Glomerular visceral epithelial cell (primary cell): Measurements from ENCODE around the gene ALG1.

Source experiments
- DNase-seq: peaks from one replicate; pipeline ENCODE4 v3.0.0-alpha.2; 2016; ENCODE audit errors: extremely low spot score

ALG1 gene, protein sequence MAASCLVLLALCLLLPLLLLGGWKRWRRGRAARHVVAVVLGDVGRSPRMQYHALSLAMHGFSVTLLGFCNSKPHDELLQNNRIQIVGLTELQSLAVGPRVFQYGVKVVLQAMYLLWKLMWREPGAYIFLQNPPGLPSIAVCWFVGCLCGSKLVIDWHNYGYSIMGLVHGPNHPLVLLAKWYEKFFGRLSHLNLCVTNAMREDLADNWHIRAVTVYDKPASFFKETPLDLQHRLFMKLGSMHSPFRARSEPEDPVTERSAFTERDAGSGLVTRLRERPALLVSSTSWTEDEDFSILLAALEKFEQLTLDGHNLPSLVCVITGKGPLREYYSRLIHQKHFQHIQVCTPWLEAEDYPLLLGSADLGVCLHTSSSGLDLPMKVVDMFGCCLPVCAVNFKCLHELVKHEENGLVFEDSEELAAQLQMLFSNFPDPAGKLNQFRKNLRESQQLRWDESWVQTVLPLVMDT

DNA sequence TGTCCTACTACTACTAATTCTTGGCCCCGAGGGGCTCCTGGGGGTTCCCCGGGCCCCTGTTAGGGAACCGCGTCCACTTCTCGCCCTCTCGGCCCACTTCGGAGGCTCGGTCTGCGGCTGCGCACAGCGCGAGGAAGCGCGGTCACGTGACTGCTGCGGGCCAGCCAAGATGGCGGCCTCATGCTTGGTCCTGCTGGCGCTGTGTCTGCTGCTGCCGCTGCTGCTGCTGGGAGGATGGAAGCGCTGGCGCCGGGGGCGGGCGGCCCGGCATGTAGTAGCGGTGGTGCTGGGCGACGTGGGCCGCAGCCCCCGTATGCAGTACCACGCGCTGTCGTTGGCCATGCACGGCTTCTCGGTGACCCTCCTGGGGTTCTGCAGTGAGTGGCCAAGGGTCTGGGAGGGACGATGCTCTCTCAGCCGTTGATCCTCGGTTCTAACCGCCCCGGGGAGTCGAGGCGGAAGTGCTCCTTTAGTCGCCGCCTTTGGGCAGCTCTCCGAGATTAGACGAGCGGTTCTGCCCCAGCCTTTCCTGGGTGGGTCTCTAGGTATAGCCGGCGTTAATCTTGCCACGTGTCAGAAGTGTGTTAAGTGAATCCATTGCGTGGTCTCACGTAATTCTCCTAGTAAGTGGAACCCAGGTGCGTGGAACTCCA, at the start of gene ALG1:
Gene ALG1, plus strand, starts transcription at position 163 of the 653 bp plus-strand sequence. Its CDS starts 7 bp downstream, at position 170.
- peak; percentile 81 for DNase-seq

DNA sequence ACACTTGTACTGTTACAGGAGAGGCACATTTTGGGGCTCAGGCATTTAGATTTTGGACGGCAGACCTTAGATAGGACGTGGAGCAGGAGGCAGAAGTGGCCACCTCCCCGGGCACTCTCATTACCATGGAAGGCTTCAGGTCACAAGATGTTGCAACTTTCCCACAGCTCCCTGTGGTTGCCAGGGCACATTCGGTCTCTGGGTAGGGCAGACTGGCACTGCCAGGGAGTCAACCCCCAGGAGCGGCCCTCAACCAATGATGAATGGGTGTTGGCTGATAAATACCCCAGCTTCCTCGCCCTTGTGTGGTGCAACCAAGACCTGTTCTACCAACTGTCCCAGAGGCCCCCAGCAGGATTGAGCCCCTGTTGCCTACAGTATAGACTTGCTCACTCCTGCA, 49.1 kb upstream of the ALG1 start:
- no peak for DNase-seq

DNA sequence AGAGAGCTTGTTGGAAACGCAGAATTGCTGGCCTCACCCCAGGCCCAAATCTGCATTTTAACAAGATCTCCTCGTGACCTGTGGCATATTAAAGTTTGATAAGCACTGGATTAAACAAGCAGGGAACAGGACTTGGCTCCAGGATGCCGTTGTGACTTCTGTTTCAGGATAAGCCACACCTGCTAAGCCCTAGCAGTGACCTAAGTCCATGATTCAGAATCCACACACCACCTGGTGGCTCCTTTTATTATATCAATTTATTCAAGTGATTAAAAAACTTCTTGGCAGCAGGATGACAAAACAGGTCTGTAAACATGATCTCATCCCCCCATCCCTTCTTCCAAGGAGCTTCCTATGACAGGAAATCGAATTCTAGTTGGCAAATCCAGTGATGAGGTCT, 47.0 kb upstream of the ALG1 start:
- DNase-seq = peak; percentile 28

DNA sequence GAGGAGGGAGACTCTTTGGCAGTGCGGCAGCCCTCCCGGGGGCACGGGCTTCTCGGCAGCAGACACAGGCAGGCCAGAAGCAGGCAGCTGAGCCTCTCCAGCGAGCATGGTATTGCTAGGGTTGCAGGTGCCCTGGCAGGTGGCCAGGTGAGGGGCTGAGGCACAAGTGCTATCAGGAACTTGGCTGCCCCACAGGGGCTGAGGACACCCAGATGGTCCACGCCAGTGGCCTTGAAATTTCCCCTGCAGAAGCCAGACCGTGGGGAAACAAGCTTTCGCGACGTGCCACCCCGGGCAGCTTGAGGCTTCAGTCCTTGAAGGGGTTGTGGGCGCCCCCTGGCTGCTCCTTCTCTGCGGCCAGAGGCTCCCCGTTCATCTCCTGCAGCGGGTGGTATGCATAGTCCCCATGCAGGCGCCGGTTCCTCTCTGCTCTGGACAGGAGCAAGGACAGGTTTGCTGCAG, 46.4 kb upstream of the ALG1 start:
- DNase-seq = no peak

DNA sequence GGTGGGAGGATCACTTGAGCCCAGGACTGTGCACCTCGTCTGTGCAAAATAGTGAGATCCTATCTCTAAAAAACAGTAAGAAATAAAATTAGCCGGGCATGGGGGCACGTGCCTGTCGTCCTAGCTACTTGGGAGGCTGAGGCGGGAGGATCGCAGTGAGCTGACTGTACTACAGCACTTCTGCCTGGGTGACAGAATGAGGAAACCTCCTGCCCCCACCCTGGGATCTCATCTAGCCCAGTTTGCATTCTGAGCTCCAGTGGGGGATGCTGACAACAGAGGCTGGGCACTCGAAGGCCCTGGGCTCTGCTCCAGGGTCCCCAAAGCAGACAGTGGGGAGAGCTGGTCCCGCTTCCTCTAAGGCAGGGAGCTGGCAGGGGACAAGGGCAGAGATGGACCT, 45.0 kb upstream of the ALG1 start:
- no peak for DNase-seq

DNA sequence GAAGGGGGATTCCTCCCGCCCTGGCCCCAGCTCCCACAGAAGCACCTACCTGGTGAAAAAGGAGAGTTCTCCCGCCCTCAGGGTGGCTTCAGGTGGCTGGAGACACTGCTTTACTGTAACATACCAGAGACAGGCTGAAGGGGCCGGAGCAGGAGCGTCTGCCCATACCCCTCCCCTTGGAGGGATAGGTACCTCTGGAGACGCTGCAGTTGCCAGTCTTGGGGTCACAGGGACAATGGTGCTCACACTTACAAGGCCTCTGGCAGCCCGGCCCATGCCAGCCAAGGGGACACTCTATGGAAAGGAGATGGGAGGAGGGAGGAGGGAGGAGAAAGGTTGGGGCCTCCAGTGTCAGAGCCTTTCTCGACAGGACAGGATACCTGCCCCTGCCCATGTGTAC, 44.6 kb upstream of the ALG1 start:
- no peak for DNase-seq

DNA sequence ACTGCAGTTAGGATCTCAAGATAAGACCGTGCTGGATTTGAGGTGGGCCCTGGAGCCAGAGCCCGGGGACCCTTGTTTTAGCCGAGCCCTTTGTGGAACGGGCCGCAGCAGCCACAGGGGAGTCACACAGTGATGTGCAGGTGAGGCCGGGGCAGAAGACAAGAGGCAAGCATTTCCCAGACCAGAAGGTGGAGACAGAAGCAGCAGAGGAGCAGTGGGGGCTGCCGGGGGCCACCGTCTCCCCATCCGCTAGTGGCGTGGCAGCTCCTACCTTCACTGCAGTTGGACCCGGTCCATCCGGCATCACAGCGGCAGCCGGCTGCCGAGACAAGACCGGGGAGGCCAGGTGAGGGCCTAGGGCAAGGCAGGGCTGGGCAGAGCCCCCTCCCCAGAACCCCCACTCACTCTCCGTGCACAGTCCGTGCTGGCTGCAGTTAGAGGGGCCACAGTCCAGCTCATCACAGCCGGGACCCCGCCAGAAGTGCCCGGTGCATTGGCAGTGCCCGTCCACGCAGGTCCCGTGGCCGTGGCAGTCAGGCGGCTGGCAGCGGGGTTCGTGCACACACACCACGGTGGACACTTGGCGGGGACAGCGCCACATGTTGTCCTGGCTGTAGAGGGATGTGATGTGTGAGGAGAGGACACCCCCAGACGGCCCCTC, 43.9 kb upstream of the ALG1 start:
- no peak for DNase-seq

DNA sequence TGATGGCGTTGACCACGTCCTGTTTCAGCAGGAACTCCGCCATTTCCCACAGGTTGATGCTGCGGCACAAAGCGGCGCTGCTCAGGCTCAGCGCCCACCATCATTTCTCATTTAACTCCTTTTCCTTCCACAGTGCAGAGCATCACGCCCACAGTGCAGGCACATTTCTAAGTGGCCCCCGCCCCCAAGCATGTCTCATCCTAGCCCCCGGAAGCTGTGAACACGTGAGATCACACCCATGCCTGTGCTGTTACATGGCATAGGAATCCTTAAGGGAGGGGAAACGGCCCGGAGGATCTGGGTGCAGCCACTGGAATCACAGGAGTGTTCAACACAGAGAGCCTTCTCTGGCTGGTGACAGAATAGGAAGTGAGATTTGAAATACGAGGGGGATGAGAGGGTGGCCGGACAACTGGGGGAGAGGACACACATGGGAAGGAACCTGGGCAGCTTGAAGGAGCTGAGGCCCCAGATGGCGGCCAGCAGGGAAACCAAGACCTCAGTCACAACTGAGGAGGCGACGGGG, 42.6 kb upstream of the ALG1 start:
- DNase-seq = no peak

DNA sequence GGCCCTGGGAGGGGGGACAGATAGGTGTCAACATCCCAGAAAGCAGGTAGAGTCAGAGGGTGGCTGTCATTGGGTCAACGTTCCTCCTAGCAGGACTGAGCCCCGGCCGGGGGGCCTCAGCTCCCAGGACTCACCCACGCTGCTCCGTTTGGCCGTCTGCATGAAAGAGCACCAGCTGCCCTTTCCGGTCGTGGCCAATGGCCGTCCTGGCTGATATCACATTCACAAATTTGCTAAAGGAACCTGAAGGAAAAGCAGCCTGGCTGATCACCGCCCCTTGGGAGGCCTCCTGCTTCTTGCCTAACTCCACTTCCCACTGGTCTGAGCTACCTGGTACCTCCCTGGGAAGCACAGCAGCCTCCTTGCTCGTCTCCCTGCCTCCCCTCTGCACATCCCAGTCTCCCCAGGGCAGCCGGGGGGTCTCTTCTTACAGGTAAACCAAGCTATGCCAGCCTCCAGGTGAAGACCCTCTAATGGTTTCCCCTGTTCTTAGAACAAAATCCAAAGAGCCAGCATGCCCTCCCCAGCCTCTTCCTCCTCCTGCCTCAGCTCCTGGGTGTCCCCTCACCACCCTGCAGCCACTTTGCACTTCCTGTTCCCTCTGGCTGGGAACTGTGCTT, 41.3 kb upstream of the ALG1 start:
- no peak for DNase-seq

DNA sequence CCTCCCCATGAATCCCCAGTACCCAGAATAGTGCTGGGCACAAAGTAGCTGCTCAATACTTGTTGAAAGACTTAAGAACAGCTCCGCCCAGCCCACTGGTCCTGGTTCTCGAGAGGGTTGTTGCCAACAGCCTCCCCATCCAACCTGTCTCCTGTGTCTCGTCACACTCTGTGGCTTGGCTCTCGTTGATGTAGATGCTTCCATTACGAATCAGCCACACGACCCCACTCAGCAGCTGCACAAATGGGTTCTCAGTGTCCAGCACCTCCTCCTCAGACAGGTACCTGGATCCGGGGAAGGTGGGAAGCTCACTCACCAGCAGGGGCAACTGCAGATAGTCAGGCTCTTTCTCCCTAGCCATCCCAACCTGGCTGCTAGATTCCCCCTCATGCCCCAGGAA, 40.0 kb upstream of the ALG1 start:
- no peak for DNase-seq

DNA sequence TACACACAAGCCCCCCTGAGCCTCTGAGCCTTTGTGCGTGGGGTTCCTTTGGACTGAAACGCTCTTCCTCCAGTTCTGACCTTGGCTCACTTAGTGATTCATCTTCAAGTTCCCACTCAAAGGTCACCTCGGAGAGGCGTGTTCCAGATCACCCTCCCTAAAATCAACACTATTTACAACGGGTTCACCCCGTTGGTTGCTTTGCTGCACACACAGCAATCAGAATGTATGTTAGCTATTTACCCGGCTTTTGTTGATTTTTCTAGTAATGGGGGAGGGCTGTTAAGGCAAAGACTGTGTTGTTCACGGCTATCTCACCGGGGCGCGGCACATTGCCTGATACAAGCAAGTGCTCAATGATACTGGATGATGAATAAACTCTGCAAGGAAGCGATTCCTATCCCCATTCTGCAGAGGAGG, 38.9 kb upstream of the ALG1 start:
- DNase-seq = no peak

DNA sequence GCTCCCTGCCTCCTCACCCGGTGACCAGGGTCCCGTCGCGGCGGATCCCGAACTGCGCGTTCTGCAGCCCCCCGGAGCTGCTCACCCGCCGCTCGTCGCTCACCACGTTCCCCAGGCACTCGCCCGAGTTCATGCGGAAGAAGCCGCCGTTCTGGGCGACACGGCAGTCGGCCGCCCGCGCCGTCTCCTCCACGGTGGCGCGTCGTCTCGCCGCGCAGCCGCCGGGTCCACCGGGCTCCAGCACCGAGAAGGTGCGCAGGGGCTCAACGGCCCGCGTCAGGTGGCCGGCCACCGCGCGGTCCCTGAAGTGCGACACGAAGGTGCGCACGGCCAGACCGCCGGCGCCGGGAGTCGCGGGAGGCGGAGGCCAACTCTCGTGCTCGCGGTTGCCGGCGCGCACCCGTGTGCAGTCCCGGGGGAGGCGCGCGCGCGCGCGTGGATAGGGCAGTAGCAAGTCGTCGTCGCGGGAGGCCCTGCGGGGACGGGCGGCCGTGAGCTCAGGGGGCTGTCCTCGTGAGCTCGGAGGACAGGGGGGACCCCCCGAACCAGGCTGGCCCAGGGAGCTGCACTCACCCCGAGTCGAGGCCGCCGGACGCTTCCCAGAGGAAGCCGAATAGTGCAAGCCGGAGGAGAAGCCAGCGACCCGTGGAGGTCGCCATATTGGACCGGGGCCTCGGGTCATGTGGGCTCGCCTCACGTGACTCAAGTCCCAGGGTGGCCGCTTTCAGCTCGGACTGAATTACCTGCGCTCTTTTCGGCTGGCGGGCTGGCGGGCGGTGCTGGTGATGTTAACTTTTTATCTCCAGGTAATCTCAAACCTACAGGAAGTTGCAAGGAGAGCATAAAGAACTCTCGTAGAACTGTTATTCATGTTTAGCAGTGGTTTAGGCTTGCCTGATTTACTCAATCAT, 38.1 kb upstream of the ALG1 start, which contains the start of gene NAGPA:
Gene NAGPA, minus strand, starts transcription at position 680 of the 911 bp plus-strand sequence. Its CDS starts 21 bp downstream, at position 659.
- peak; percentile 75 for DNase-seq

DNA sequence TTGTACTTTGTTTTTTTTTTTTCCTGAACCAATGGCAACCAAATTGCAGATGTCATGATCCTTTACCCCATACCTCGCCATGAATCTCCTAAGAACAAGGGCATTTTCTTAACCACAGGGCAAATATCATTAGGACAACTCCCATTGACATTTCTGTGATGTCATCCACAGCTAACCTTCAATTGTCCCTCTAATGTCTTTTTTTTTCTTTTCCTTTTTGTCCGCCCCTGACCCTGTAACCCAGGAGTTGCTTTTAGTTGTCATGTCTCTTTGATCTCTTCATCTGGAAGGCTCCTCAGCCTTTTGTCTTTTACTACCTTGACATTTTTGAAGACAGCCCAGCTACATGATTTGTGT, 37.5 kb upstream of the ALG1 start:
- no peak for DNase-seq

DNA sequence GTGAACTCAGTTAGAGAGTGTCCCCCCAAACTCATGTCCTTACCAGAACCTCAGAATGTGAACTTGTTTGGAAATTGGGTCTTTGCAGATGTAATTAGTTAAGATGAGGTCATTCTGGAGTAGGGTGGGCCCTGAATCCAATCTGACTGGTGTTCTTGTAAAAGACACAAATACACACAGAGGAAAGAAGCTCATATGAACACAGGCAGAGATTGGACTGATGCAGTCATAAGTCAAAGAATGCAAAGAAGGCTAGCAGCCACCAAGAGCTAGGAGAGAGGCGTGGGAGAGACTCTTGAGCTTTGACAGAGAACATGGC, 35.8 kb upstream of the ALG1 start:
- DNase-seq = no peak

DNA sequence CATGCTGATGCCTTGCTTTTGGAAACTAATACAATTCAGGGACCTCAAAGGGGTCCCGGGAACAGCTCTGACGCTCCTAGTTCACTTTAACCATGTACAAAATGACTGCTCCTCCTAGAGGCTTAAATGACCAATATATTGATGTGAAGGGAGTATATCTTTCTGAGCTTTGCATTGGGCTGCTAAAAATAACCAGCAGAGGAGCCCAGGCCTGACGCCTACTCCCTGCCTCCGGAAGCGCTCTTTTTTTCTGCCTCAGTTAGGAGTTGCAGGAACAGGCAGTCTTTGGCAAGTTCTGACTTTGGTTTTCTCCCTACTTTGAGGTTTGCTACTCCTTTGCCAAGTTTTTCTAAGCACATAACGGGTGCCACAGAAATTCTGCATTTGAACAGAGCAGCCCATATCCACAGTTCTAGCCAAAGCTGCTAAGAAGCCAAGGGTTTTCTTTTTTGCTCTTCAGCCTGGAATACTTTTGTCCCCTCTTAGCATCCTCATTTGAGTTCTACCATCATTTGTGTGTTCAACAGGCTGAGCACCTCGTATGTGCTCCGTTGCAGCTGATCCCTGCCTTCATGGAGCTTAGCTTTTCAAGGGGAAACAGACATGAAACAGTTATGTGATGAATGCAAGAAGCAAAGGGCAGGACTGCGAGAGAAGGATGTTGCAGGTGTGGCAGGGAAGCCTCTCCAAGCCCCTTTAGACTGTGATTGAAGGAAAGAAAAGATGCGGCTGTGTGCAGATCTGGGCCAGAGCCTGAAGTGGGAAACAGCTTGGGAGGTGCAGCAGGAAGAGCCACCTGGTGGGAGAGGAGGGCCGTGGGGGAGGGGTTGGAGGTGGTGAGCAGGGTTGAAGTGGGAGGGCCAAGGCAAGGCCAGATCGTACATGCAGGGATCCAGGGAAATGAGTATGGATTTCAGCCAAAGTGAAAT, 35.2 kb upstream of the ALG1 start:
- no peak for DNase-seq

DNA sequence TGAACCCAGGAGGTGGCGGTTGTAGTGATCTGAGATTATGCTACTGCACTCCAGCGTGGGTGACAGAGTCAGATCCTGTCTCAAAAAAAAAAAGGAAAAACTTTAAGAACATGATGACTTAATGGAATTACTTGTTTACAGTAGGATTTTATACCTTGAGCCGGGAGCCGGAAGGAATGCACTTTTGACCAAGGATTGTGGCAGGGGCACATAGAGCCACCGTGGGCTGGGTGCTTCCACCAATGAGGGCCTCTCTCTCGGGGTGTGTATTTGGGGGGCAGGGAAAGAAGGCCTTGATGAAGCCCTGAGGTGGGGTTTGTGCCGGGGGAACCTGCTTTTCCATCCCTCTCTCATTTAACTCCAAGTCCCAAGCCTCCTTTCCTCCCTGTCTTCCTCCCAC, 31.2 kb upstream of the ALG1 start:
- no peak for DNase-seq

DNA sequence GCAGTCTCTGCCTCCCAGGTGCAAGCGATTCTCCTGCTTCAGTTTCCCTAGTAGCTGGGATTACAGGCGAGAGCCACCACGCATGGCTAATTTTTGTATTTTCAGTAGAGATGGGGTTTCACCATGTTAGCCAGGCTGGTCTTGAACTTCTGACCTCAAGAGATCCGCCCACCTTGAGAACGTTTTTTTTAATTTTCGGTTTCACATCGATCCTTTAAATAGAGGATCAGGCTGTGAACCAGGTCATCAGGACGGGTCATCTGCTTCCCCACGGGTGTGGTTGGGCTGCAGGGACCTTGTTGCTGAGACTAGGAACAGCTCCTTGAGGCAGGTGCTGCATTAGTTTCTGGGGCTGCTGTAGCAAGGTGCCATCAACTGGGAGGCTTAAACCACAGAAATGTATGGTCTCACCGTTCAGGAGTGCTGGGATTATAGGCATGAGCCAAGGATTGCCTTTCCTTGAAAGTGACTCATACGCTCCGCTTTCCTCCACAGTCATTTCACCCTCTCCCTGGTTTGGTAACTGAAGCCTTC, 30.0 kb upstream of the ALG1 start:
- DNase-seq = peak; percentile 86

DNA sequence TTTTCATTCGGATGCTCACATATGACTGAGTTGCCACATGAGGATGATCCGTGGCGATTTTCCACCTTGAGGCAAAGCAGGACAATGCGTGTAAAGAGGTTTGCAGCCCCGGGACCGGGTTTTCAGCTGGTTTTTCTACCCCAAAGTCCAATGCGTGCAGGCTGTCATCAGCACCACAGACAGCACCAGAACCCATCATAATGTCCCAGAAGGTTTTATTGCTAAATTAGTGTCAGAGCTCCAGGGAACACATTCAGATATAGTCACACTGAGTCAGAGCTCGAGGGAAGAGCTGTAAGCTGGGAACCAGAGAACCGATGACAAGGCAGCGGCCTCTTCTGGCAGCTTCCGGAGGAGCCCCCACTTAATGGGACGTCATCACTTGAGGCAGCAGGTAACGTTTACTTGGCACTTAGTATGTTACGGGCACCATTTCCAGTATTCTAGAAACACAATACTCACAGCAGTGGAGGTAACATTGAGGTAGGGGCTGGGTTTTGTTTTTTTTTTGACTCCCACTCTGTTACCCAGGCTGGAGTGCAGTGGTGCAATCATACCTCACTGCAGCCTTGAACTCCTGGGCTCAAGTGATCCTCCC, 29.0 kb upstream of the ALG1 start:
- DNase-seq = no peak

DNA sequence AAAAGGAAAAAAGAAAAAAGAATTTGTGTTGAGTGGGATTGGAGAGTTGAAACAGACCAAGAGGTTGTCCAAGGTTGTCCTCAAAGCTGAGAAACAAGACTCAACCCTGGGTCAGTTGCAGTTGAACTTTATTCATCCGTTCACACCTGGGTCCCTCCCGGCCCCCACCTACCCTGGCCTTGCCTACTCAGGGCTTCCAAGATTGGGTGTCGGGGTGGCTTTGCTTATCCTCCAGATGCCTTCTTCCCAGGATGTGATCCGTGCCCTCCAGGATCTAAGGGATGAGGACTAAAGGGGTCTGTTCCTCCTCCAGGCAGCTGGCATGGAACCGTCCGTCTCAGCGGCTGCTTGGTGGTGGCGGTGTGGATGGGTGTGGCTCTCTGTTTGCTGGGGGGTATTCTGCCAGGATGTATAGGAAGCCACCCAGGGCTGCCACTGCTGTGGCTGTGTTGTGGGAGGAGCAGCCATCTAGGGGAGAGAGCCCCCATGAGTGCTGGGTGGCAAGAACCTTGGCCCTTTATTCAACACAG, 27.6 kb upstream of the ALG1 start:
- DNase-seq = no peak
